Colonic mucosa (tissue), 4 donors: ENCODE data around the gene ACOT7. TPM values are rescaled to one million over a fixed set of nuclear protein-coding genes. Genes with fewer than 3 reads are reported as not detected.

Experiments
- DNase-seq: peaks from one replicate; pipeline ENCODE4 v3.0.0-alpha.2; 2020
- H3K27ac ChIP-seq: fragments of 200-600 bp; one replicate; pipeline ENCODE4 v1.8.0; 2021
- H3K27me3 ChIP-seq: fragments of 200-600 bp; one replicate; pipeline ENCODE4 v1.8.0; 2021
- H3K36me3 ChIP-seq: fragments of 200-600 bp; one replicate; pipeline ENCODE4 v1.8.0; 2021
- H3K4me1 ChIP-seq: fragments of 200-600 bp; one replicate; pipeline ENCODE4 v1.8.0; 2021; ENCODE audit warnings: mild to moderate bottlenecking
- H3K4me3 ChIP-seq: fragments of 200-600 bp; one replicate; pipeline ENCODE4 v1.8.0; 2021
- H3K9ac ChIP-seq, 2 donors: one replicate each; pipeline ENCODE4 v1.7.0; 2013; ENCODE audit warnings: control low read depth in 2 of 2, low read depth in 2 of 2, low read length in 2 of 2
- H3K9me3 ChIP-seq: fragments of 200-600 bp; one replicate; pipeline ENCODE4 v1.8.0; 2021
- intact Hi-C: fragments of 100-400 bp; cut with DNase I; formaldehyde crosslinking; loops from one replicate; pipeline ENCODE4 v1.14.1; 2022
- total RNA-seq, 2 donors: library from RNA; stranded (reverse); fragmentation: NEBNext Ultra II Directional in 1 of 2; extraction: Animal tissue kit (Norgen Biotek cat#: 25700) in 1 of 2; gene quantifications; one replicate each; pipeline ENCODE4 v1.2.1, GENCODE V29; 2021
- TF ChIP-seq, protein P1 (sequence below): fragments of 200-600 bp; IDR thresholded peaks from one replicate; pipeline ENCODE4 v1.8.0; 2022; ENCODE audit warnings: antibody characterized with exemption, mild to moderate bottlenecking
- donor health status: healthy.
- donor health status: DM: no; HTN: no; CAD: no.
- donor health status: DM: no; HTN: no; CAD: no.

Gene ACOT7
- total RNA-seq, 2 donors from 2014 or later: 48.7 to 125 TPM

GRCh38 chr1:6419397-6419803, 25.8 kb upstream of the ACOT7 start:
- peaks cover 28% of the 10 kb centered on the region for H3K4me1 ChIP-seq
- H3K9me3 ChIP-seq: no peaks in the 10 kb centered on the region
- peak overlapping the region; percentile 50 for H3K4me3 ChIP-seq
- H3K27me3 ChIP-seq: peaks cover 37% of the 10 kb centered on the region
- H3K9ac ChIP-seq: peak overlapping the region; percentile 29 to 55
- intact Hi-C loops: no loop called here
- no peaks in the 10 kb centered on the region for H3K36me3 ChIP-seq
- H3K27ac ChIP-seq: peak overlapping the region; percentile 12
- DNase-seq: no peak
- TF ChIP-seq, protein P1, sequence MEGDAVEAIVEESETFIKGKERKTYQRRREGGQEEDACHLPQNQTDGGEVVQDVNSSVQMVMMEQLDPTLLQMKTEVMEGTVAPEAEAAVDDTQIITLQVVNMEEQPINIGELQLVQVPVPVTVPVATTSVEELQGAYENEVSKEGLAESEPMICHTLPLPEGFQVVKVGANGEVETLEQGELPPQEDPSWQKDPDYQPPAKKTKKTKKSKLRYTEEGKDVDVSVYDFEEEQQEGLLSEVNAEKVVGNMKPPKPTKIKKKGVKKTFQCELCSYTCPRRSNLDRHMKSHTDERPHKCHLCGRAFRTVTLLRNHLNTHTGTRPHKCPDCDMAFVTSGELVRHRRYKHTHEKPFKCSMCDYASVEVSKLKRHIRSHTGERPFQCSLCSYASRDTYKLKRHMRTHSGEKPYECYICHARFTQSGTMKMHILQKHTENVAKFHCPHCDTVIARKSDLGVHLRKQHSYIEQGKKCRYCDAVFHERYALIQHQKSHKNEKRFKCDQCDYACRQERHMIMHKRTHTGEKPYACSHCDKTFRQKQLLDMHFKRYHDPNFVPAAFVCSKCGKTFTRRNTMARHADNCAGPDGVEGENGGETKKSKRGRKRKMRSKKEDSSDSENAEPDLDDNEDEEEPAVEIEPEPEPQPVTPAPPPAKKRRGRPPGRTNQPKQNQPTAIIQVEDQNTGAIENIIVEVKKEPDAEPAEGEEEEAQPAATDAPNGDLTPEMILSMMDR: no peak

GRCh38 chr1:6418668-6419396, 25.3 kb upstream of the ACOT7 start:
- TF ChIP-seq, protein P1: no peak
- DNase-seq: no peak
- H3K9ac ChIP-seq: peak overlapping the region in 1 of 2 donors; percentile 55
- H3K36me3 ChIP-seq: no peaks in the 10 kb centered on the region
- peak overlapping the region; percentile 50 for H3K4me3 ChIP-seq
- H3K27ac ChIP-seq: peak overlapping the region; percentile 12
- H3K9me3 ChIP-seq: no peaks in the 10 kb centered on the region
- peaks cover 32% of the 10 kb centered on the region for H3K27me3 ChIP-seq
- intact Hi-C loops: no loop called here
- peaks cover 28% of the 10 kb centered on the region for H3K4me1 ChIP-seq

DNA sequence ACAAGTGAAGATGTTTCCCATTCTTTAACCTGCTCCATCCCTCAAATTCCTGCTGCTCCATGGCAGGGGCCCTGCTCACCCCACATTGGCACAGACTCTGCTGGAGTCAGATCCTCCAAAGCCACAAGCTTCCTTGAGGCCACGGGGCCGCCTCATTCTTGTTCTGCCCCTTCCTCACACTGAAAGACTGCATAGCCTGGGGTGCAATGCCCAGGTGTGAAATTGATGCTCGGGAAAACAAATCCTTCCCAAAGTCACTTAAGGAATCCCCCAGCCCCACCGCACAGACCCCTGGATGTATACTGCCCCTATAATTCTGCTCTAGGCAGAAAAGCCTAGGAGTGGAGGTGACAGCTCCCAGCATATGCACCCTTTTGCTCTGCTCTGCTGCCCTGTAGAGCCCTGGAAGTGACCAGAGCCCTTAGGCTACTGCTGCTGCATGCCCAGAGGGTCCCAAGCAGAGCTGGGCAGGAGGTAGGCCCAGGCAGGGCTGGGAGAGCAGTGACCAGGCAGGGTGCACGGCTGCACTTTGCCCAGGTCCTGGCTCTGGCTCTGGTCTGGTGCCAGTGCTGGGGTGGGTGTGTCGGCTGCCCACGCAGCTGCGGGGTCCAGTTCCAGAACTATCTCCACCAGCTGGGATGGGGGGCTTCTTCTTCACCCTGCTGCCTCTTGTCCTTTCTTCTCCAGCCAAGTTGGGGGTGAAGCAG, 24.5 kb upstream of the ACOT7 start:
- H3K36me3 ChIP-seq: no peaks in the 10 kb centered on the region
- H3K9me3 ChIP-seq: no peaks in the 10 kb centered on the region
- no peak overlapping the region for H3K27ac ChIP-seq
- peaks cover 28% of the 10 kb centered on the region for H3K27me3 ChIP-seq
- TF ChIP-seq, protein P1: no peak
- peaks cover 28% of the 10 kb centered on the region for H3K4me1 ChIP-seq
- H3K9ac ChIP-seq: peak overlapping the region in 1 of 2 donors; percentile 28
- peak; percentile 72 for DNase-seq
- intact Hi-C loops: no loop called here
- H3K4me3 ChIP-seq: no peak overlapping the region

GRCh38 chr1:6416906-6417305, 23.3 kb upstream of the ACOT7 start:
- no peaks in the 10 kb centered on the region for H3K36me3 ChIP-seq
- H3K4me3 ChIP-seq: no peak overlapping the region
- H3K9ac ChIP-seq: no peak overlapping the region
- no peak for DNase-seq
- peaks cover 28% of the 10 kb centered on the region for H3K27me3 ChIP-seq
- intact Hi-C loops: no loop called here
- peaks cover 28% of the 10 kb centered on the region for H3K4me1 ChIP-seq
- TF ChIP-seq, protein P1: no peak
- no peak overlapping the region for H3K27ac ChIP-seq
- H3K9me3 ChIP-seq: no peaks in the 10 kb centered on the region

- Histone ChIP-seq H3K36me3 (no peaks in the 10 kb centered on the region), H3K9ac (no peak overlapping the region), H3K27ac (no peak overlapping the region), H3K4me1 (peaks cover 28% of the 10 kb centered on the region), H3K4me3 (no peak overlapping the region), H3K9me3 (no peaks in the 10 kb centered on the region), H3K27me3 (peaks cover 24% of the 10 kb centered on the region)
- no peak for DNase-seq
- intact Hi-C loops: no loop called here
- TF ChIP-seq, protein P1: no peak
Measured at GRCh38 chr1:6416295-6416656, 22.7 kb upstream of the ACOT7 start.
